Measurements from ENCODE around the gene ITGB2. TPM values are rescaled to one million over a fixed set of nuclear protein-coding genes. Genes with fewer than 3 reads are reported as not detected.

ITGB2 gene
- polyA plus RNA-seq, 1 donor, result 17.1 TPM

DNA sequence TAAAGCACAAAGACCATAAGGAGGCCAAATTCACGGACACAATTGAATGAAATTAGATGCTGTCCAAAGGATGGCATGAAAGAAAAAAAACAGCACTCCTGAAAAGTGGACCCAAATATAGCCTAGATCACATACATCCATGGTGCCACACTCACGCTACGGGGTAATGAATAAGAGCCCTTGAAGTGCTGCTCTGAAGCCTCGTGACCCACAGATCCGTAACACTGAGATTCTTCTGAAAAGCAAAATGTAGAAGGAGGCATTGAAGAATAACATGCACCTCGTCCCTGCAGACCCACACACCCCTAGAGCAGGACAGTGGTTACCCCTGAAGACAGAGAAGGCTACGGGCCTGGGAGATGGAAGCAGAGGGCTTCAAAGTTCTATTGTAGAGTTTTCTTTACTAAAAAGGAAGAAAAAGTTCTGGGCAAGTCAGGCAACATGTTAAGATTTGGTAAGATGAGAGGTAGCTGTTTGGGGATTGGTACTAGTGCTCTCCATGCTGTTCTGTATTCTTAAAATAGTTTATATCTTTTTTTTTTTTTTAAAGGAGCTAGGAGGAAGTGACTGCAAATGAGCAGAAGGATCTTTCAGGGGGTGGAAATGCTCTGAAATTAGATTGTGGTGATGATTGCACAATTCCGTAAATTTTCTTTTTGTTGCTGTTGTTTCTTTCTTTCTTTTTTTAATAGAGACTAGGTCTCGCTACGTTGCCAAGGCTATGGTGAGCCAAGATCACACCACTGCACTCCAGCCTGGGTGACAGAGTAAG, 4.1 kb upstream of the ITGB2 start:
- Histone ChIP-seq H3K4me1 (ENCODE audit: control insufficient read depth, insufficient read depth, low read length) (no peaks in the 10 kb centered on the region), H3K9me3 (ENCODE audit: control insufficient read depth, low read depth, low read length) (peaks cover 6% of the 10 kb centered on the region), H3K4me3 (ENCODE audit: low read length) (no peak overlapping the region), H3K36me3 (ENCODE audit: control insufficient read depth, insufficient read depth, low read length) (no peaks in the 10 kb centered on the region), H3K27me3 (ENCODE audit: control insufficient read depth, insufficient read depth, low read length) (peaks cover 48% of the 10 kb centered on the region), H3K27ac (ENCODE audit: low read length) (no peak overlapping the region)
- WGBS (ENCODE audit: insufficient coverage, low lambda C conversion rate), result 92% methylated on average over 2 of the region's 10 CpGs
- no peak for DNase-seq

- peaks cover 36% of the 10 kb centered on the region for H3K27me3 ChIP-seq (ENCODE audit: control insufficient read depth, insufficient read depth, low read length)
- H3K36me3 ChIP-seq (ENCODE audit: control insufficient read depth, insufficient read depth, low read length), result no peaks in the 10 kb centered on the region
- no peaks in the 10 kb centered on the region for H3K4me1 ChIP-seq (ENCODE audit: control insufficient read depth, insufficient read depth, low read length)
- DNase-seq, result no peak
- no peak overlapping the region for H3K4me3 ChIP-seq (ENCODE audit: low read length)
- no peak overlapping the region for H3K27ac ChIP-seq (ENCODE audit: low read length)
- 95% methylated on average over 9 of the region's 10 CpGs for WGBS (ENCODE audit: insufficient coverage, low lambda C conversion rate)
- peaks cover 3% of the 10 kb centered on the region for H3K9me3 ChIP-seq (ENCODE audit: control insufficient read depth, low read depth, low read length)
Observed at GRCh38 chr21:44923480-44924084, 2.9 kb upstream of the ITGB2 start.

- Histone ChIP-seq H3K27me3 (ENCODE audit: control insufficient read depth, insufficient read depth, low read length) (peaks cover 20% of the 10 kb centered on the region), H3K9me3 (ENCODE audit: control insufficient read depth, low read depth, low read length) (peaks cover 3% of the 10 kb centered on the region), H3K4me3 (ENCODE audit: low read length) (no peak overlapping the region), H3K36me3 (ENCODE audit: control insufficient read depth, insufficient read depth, low read length) (no peaks in the 10 kb centered on the region), H3K27ac (ENCODE audit: low read length) (no peak overlapping the region), H3K4me1 (ENCODE audit: control insufficient read depth, insufficient read depth, low read length) (peaks cover 7% of the 10 kb centered on the region)
- 86% methylated on average over 4 of the region's 5 CpGs for WGBS (ENCODE audit: insufficient coverage, low lambda C conversion rate)
- no peak for DNase-seq
Observed at GRCh38 chr21:44921928-44922327, 1.2 kb upstream of the ITGB2 start.

DNA sequence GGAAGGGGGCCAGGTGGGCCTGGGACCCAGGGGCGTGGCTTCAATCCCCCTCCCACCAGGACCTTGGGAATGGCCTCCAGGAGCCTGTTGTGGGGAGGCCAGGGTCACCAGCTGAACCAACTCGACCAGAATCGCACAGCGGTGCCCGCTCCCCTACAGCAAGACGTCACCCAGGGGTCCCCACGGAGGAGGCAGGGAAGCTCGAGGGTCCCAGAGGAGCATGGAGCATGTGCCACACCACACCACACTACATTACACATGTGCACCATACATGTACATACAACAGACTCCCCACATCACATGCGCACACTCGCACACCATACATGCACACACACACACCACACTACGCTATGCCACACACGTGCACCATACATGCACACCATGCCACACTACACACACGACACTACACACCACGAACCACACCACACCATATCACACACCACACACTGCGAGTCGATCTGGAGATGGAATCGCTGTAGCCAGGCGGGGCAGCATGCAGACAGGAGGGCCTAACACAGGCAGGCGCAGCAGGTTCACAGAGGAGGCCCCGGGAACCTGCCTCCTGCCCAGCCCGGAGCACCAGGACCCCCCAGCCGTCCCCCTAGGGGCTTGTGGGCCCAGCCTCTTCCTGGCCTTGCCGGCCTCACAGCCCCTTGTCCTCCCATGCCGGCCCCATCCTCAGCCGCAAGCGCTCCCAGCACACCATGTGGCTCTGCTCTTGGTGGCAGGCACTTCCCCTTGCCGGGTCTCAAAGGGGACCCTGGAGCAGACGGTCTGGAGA, 596 bp downstream of the ITGB2 start:
- DNase-seq, result no peak
- no peak overlapping the region for H3K27ac ChIP-seq (ENCODE audit: low read length)
- H3K9me3 ChIP-seq (ENCODE audit: control insufficient read depth, low read depth, low read length), result peaks cover 3% of the 10 kb centered on the region
- peak overlapping the region; percentile 11 for H3K4me3 ChIP-seq (ENCODE audit: low read length)
- peaks cover 11% of the 10 kb centered on the region for H3K27me3 ChIP-seq (ENCODE audit: control insufficient read depth, insufficient read depth, low read length)
- peaks cover 7% of the 10 kb centered on the region for H3K4me1 ChIP-seq (ENCODE audit: control insufficient read depth, insufficient read depth, low read length)
- no CpG with 5 or more reads among the region's 28 CpGs for WGBS (ENCODE audit: insufficient coverage, low lambda C conversion rate)
- H3K36me3 ChIP-seq (ENCODE audit: control insufficient read depth, insufficient read depth, low read length), result no peaks in the 10 kb centered on the region

DNA sequence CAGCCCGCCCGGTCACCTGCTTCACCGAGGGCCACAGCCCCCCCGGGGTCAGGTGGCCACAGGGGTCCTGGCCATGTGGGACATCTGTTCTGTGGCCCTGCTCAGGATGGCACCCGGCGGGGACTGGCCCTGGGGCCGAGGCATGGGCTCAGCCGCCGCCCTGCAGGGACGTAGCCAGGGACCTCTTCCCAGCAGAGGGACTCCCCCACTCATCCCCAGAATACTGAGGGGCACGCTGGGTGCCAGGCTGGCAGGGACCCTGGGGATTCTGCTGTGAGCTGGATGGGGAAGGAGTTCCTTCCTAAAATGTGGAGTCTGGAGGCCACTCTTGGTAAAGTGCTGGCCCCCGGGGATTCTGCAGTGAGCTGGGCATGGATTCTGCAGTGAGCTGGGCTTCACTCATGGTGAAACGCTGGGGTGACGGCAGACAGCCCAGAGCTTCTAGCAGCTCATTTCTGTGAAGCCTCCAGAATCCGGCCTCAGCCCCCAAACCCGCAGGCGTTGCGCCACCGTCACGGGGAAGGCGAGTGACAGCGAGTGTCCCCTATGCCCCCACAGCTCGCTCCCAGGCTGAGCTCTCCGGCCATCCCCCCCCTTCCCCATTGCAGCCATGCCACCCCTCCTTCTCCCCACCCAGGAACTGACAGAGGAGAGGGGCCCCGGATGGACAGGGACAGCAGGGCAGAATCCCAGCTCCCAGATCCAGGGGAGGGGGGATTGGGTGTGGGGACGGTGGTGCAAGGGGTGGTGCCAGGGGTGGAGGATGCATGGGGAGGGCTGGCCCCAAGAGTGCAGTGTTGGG, 1.4 kb downstream of the ITGB2 start:
- Histone ChIP-seq H3K27ac (ENCODE audit: low read length) (no peak overlapping the region), H3K27me3 (ENCODE audit: control insufficient read depth, insufficient read depth, low read length) (peaks cover 8% of the 10 kb centered on the region), H3K9me3 (ENCODE audit: control insufficient read depth, low read depth, low read length) (peaks cover 3% of the 10 kb centered on the region), H3K4me1 (ENCODE audit: control insufficient read depth, insufficient read depth, low read length) (peaks cover 11% of the 10 kb centered on the region), H3K4me3 (ENCODE audit: low read length) (no peak overlapping the region), H3K36me3 (ENCODE audit: control insufficient read depth, insufficient read depth, low read length) (no peaks in the 10 kb centered on the region)
- DNase-seq, result no peak
- no CpG with 5 or more reads among the region's 26 CpGs for WGBS (ENCODE audit: insufficient coverage, low lambda C conversion rate)

GRCh38 chr21:44918581-44919033, 2.1 kb downstream of the ITGB2 start:
- WGBS (ENCODE audit: insufficient coverage, low lambda C conversion rate), result no CpG with 5 or more reads among the region's 13 CpGs
- Histone ChIP-seq H3K36me3 (ENCODE audit: control insufficient read depth, insufficient read depth, low read length) (no peaks in the 10 kb centered on the region), H3K4me1 (ENCODE audit: control insufficient read depth, insufficient read depth, low read length) (peaks cover 18% of the 10 kb centered on the region), H3K27me3 (ENCODE audit: control insufficient read depth, insufficient read depth, low read length) (peaks cover 4% of the 10 kb centered on the region), H3K4me3 (ENCODE audit: low read length) (no peak overlapping the region), H3K9me3 (ENCODE audit: control insufficient read depth, low read depth, low read length) (peaks cover 3% of the 10 kb centered on the region), H3K27ac (ENCODE audit: low read length) (no peak overlapping the region)
- DNase-seq, result no peak

GRCh38 chr21:44918107-44918470, 2.6 kb downstream of the ITGB2 start:
- no peak overlapping the region for H3K4me3 ChIP-seq (ENCODE audit: low read length)
- H3K27ac ChIP-seq (ENCODE audit: low read length), result no peak overlapping the region
- peaks cover 23% of the 10 kb centered on the region for H3K4me1 ChIP-seq (ENCODE audit: control insufficient read depth, insufficient read depth, low read length)
- H3K27me3 ChIP-seq (ENCODE audit: control insufficient read depth, insufficient read depth, low read length), result peaks cover 4% of the 10 kb centered on the region
- no peak for DNase-seq
- H3K36me3 ChIP-seq (ENCODE audit: control insufficient read depth, insufficient read depth, low read length), result no peaks in the 10 kb centered on the region
- WGBS (ENCODE audit: insufficient coverage, low lambda C conversion rate), result no CpG with 5 or more reads among the region's 12 CpGs
- peaks cover 3% of the 10 kb centered on the region for H3K9me3 ChIP-seq (ENCODE audit: control insufficient read depth, low read depth, low read length)

DNA sequence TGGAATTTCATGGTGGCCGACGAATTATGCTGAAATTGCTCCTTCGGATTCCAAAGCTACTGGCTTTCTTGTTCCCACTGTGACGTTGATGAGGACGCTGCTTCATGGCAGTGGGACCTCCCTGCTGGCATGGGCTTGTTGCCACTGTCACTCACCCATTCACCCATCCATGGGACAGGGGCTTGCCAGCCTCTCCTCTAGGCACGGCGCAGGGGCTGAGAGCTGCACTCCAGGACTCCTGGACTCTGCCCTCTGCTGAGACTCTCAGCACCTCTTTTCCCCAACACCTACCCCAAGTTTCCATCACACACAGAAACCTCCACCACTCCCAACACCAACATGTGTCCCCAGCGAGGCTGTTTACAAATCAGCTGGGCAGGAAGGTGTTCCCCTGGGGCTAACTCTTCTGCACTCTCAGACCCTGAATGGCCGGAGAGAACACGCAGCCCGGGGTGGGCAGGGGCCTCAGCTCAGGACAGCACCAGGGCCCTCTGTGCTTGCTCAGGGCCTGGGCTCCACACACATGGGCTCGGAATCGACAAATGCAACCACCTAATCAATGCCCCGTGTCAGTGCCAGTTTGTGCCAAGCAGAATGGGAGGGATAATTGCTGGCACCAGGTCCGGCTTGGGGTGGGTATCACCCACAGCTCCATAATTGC, 3.1 kb downstream of the ITGB2 start:
- no peaks in the 10 kb centered on the region for H3K36me3 ChIP-seq (ENCODE audit: control insufficient read depth, insufficient read depth, low read length)
- peaks cover 25% of the 10 kb centered on the region for H3K4me1 ChIP-seq (ENCODE audit: control insufficient read depth, insufficient read depth, low read length)
- no peak overlapping the region for H3K27ac ChIP-seq (ENCODE audit: low read length)
- H3K9me3 ChIP-seq (ENCODE audit: control insufficient read depth, low read depth, low read length), result peaks cover 3% of the 10 kb centered on the region
- H3K4me3 ChIP-seq (ENCODE audit: low read length), result no peak overlapping the region
- DNase-seq, result no peak
- 100% methylated on average over 2 of the region's 15 CpGs for WGBS (ENCODE audit: insufficient coverage, low lambda C conversion rate)
- no peaks in the 10 kb centered on the region for H3K27me3 ChIP-seq (ENCODE audit: control insufficient read depth, insufficient read depth, low read length)

- Histone ChIP-seq H3K27ac (ENCODE audit: low read length) (no peak overlapping the region), H3K9me3 (ENCODE audit: control insufficient read depth, low read depth, low read length) (peaks cover 3% of the 10 kb centered on the region), H3K4me3 (ENCODE audit: low read length) (no peak overlapping the region), H3K36me3 (ENCODE audit: control insufficient read depth, insufficient read depth, low read length) (no peaks in the 10 kb centered on the region), H3K4me1 (ENCODE audit: control insufficient read depth, insufficient read depth, low read length) (peaks cover 31% of the 10 kb centered on the region), H3K27me3 (ENCODE audit: control insufficient read depth, insufficient read depth, low read length) (no peaks in the 10 kb centered on the region)
- no CpG with 5 or more reads among the region's 7 CpGs for WGBS (ENCODE audit: insufficient coverage, low lambda C conversion rate)
- DNase-seq, result no peak
Observed at GRCh38 chr21:44916965-44917364, 3.7 kb downstream of the ITGB2 start.
